Measurements from ENCODE around the gene MSMO1. TPM values are rescaled to one million over a fixed set of nuclear protein-coding genes. Genes with fewer than 3 reads are reported as not detected.

The MSMO1 gene
- total RNA-seq, 3 donors from 2014 or later, result 11.8 to 35.3 (median 24.6) TPM

DNA sequence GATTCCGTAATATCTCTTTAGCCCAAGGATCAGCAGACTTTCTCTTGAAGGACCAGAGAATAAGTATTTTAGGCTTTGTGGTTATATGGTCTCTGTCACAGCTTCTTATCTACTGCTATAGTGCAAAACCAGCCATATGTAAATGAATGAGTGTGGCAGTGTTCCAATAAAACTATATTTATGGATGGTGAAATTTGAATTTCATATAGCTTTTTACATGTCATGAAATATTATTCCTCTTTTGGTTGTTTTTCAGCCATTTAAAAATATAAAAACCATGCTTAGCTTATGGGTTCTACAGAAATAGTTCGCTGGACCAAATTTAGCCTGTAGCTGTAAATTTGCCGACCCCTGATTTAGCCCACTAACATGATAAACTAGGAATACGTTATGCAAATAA, 18.0 kb upstream of the MSMO1 start:
- Histone ChIP-seq H3K9me3 (no peaks in the 10 kb centered on the region), H3K27me3 (no peaks in the 10 kb centered on the region), H3K4me1 (no peaks in the 10 kb centered on the region), H3K36me3 (no peaks in the 10 kb centered on the region), H3K4me3 (no peak overlapping the region), H3K27ac (peak overlapping the region; percentile 67 to 69)
- TF ChIP-seq, protein P1, sequence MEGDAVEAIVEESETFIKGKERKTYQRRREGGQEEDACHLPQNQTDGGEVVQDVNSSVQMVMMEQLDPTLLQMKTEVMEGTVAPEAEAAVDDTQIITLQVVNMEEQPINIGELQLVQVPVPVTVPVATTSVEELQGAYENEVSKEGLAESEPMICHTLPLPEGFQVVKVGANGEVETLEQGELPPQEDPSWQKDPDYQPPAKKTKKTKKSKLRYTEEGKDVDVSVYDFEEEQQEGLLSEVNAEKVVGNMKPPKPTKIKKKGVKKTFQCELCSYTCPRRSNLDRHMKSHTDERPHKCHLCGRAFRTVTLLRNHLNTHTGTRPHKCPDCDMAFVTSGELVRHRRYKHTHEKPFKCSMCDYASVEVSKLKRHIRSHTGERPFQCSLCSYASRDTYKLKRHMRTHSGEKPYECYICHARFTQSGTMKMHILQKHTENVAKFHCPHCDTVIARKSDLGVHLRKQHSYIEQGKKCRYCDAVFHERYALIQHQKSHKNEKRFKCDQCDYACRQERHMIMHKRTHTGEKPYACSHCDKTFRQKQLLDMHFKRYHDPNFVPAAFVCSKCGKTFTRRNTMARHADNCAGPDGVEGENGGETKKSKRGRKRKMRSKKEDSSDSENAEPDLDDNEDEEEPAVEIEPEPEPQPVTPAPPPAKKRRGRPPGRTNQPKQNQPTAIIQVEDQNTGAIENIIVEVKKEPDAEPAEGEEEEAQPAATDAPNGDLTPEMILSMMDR (IDR thresholded peaks at IDR 0.05), result no peak
- no peak for TF ChIP-seq POLR2AphosphoS5 (IDR thresholded peaks at IDR 0.05)
- no peak for TF ChIP-seq POLR2A (IDR thresholded peaks at IDR 0.05)
- intact Hi-C loops (cut with DNase I; ENCODE audit: low total_unique reads), result no loop called here
- no peak for DNase-seq (ENCODE audit: low spot score in 2 of 2)

DNA sequence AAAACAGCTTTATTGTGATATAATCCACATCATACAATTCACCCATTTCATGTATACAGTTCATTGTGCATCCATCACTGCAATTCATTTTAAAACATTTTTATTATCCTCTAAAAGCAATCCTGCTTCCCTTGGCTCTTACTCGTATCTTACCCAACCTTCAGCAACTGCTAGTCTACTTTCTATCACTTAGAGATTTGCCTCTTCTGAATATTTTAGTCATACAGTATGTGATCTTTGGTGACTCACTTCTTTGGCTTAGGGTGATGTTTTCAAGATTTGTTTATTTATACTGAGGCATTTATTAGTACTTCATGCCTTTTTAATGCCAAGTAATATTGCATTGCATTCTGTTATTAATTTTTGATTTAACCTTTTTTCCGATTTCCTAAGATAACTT, 15.0 kb upstream of the MSMO1 start:
- no peaks in the 10 kb centered on the region for H3K27me3 ChIP-seq
- H3K36me3 ChIP-seq, result no peaks in the 10 kb centered on the region
- intact Hi-C loops (cut with DNase I; ENCODE audit: low total_unique reads), result no loop called here
- H3K27ac ChIP-seq, result no peak overlapping the region
- H3K4me3 ChIP-seq, result no peak overlapping the region
- no peaks in the 10 kb centered on the region for H3K4me1 ChIP-seq
- DNase-seq (ENCODE audit: low spot score in 2 of 2), result no peak
- TF ChIP-seq POLR2A (IDR thresholded peaks at IDR 0.05) (no peak), POLR2AphosphoS5 (IDR thresholded peaks at IDR 0.05) (no peak)
- TF ChIP-seq, protein P1 (IDR thresholded peaks at IDR 0.05), result no peak
- H3K9me3 ChIP-seq, result no peaks in the 10 kb centered on the region

DNA sequence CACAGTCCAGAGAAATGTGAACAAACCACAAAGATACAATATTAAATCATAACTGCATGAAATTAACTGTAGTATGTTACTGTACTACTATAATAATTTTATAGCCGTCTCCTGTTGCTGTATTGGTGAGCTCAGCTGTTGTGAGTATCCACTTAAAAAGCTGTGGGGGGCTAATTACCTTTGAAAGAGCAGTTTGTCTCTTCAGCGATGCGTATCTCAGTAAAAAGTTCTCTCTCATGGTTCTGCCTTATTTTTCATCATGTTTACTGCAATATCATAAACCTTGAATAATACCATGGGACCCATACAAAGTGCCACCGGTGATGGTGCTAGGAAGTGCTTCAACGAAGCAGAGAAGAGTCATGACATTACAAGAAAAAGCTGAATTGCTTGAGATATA, 8.4 kb upstream of the MSMO1 start:
- no peak overlapping the region for H3K4me3 ChIP-seq
- no peak overlapping the region for H3K27ac ChIP-seq
- H3K36me3 ChIP-seq, result no peaks in the 10 kb centered on the region
- TF ChIP-seq, protein P1 (IDR thresholded peaks at IDR 0.05), result no peak
- TF ChIP-seq POLR2AphosphoS5 (IDR thresholded peaks at IDR 0.05), result no peak
- no peak for TF ChIP-seq POLR2A (IDR thresholded peaks at IDR 0.05)
- no peaks in the 10 kb centered on the region for H3K27me3 ChIP-seq
- no peaks in the 10 kb centered on the region for H3K4me1 ChIP-seq
- no peaks in the 10 kb centered on the region for H3K9me3 ChIP-seq
- intact Hi-C loops (cut with DNase I; ENCODE audit: low total_unique reads), result no loop called here
- DNase-seq (ENCODE audit: low spot score in 2 of 2), result no peak

DNA sequence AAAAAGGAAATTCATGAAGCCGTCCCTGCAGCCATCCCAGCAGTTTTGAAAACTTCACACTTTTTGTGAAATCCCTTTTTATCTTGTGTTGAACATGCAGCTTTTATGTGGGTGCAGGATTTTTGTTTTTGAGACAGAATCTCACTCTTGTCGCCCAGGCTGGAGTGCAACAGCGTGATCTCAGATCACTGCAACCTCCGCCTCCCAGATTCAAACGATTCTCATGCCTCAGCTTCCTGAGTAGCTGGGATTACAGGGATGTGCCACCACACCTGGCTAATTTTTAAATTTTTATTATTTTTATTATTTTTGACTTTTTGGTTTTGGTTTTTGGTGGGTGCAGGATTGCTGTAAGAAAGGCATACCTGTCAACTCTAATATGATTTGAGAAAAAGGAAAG, 8.0 kb upstream of the MSMO1 start:
- no peak for DNase-seq (ENCODE audit: low spot score in 2 of 2)
- TF ChIP-seq POLR2A (IDR thresholded peaks at IDR 0.05) (no peak), POLR2AphosphoS5 (IDR thresholded peaks at IDR 0.05) (no peak)
- TF ChIP-seq, protein P1 (IDR thresholded peaks at IDR 0.05), result no peak
- H3K27ac ChIP-seq, result no peak overlapping the region
- no peak overlapping the region for H3K4me3 ChIP-seq
- no peaks in the 10 kb centered on the region for H3K36me3 ChIP-seq
- H3K27me3 ChIP-seq, result no peaks in the 10 kb centered on the region
- intact Hi-C loops (cut with DNase I; ENCODE audit: low total_unique reads), result no loop called here
- no peaks in the 10 kb centered on the region for H3K4me1 ChIP-seq
- H3K9me3 ChIP-seq, result no peaks in the 10 kb centered on the region

DNA sequence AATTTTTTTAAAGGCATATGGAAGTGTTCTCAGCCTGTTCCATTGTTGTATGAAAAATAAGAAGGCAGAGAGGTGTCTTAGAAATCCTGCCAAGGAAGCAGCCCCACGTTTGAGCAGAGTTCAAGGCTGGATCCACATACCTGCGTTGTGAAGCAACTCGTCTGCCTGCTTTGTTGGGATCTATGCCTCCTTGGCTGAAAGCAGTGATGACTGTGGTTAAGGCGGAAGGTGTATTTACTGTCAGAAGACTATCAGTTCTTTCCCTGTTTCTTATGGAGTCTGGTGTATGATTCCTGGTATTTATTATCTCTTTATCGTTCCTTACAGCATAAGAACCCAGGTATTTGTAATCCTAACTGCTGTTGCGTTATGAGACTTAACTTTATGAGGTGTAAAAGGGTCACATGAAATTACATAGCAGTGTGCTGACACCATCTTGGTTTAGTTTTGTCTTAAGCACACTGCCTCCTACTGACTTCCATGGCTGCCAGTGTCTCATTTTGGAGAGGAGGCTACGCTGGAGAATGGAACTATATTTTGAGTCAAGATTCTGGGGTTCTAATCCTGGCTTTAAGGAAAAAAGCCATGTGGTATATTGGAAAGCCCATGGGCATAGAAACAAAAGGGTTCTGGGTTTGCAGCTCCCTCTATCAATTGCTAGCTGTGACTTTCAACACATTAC, 3.1 kb upstream of the MSMO1 start:
- TF ChIP-seq POLR2A (IDR thresholded peaks at IDR 0.05), result no peak
- peak in 1 of 3 donors; percentile 52 for TF ChIP-seq POLR2AphosphoS5 (IDR thresholded peaks at IDR 0.05)
- H3K4me1 ChIP-seq, result peaks cover 0 to 4% of the 10 kb centered on the region in 2 donors
- intact Hi-C loops (cut with DNase I; ENCODE audit: low total_unique reads), result loop anchor here (10.0 kb wide), 1 partner anchor 120 kb away; the partner anchor contains the start of gene KLHL2
- H3K4me3 ChIP-seq, result no peak overlapping the region
- no peaks in the 10 kb centered on the region for H3K27me3 ChIP-seq
- H3K36me3 ChIP-seq, result no peaks in the 10 kb centered on the region
- H3K9me3 ChIP-seq, result no peaks in the 10 kb centered on the region
- H3K27ac ChIP-seq, result peak overlapping the region; percentile 72 to 92
- peak in 1 of 2 donors; percentile 66 for DNase-seq (ENCODE audit: low spot score in 2 of 2)
